H1 (cell line): ENCODE measurements around the gene FAM76A. TPM values are rescaled to one million over a fixed set of nuclear protein-coding genes. Genes with fewer than 3 reads are reported as not detected.

Source experiments
- SIX5 ChIP-seq: IDR thresholded peaks from 2 replicates; pipeline ENCODE4 v1.6.1; 2011; ENCODE audit warnings: mild to moderate bottlenecking, low read depth, low read length
- polyA plus RNA-seq, 7 experiments: library from polyadenylated mRNA; depleted of rRNA in 3 of 7; stranded (reverse) in 5 of 7; unstranded in 2 of 7; fragments of >200 nt in 5 of 7; fragments of 200-250 nt in 2 of 7; gene quantifications; 1 replicate in 5 of 7; 2 replicates in 1 of 7; 4 replicates in 1 of 7; pipeline versions ENCODE4 v1.2.1 to v1.2.3, GENCODE V29; 2011 to 2013; ENCODE audit warnings: missing spikeins in 2 of 7, mixed read lengths in 2 of 7
- total RNA-seq: library from RNA; stranded (reverse); fragmentation: NEBNext Ultra II Directional; extraction: Animal tissue kit (Norgen Biotek cat#: 25700); gene quantifications from 2 replicates; pipeline ENCODE4 v1.2.1, GENCODE V29; 2021

Gene FAM76A
- total and polyA plus RNA-seq, 2 of the 8 experiments (the other 6 are each of a cell fraction or from before 2014, with no cell fraction given), result 3.4 to 16.2 TPM

DNA sequence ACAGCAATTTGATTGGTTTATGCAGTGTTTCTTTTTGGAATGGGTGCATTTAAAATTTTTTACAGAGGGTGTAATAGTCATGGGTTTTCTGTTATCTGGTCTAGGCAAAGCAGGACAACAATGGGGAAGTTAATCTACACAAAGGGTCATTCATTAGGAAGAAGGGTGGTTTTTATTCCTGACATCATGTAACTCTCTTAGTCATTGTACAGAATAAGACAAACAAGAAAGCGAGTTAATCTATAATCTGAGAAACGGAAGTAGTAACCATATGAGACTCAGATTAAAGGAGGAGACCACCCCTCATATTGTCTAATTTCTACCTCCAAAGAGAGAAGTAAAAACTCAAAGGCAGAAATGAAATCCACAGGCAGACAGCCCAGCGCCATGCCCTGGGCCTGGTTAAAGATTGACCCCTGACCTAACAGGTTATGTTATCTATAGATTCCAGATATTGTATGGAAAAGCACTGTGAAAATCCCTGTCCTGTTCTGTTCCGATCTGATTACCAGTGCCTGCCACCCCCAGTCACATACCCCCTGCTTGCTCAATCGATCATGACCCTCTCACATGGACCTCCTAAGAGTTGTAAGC is 43.3 kb upstream of the FAM76A start (continued):
- TF ChIP-seq SIX5, result no peak
- TF ChIP-seq, all 59 proteins: peak for 0
